Skeletal muscle cell (primary cell): Measurements from ENCODE around the gene LDLRAD3.
A peak's percentile ranks its signal among the peaks of the same experiment; 100 is the strongest.
"Not testable (repeated sequence)": the region's sequence is repeated elsewhere in the genome, so short reads cannot be mapped to it uniquely, and the experiment has no call there.

Experiments
- DNase-seq: peaks from one replicate; pipeline ENCODE4 v3.0.0-alpha.2; 2010; ENCODE audit warnings: low read depth
- H3K4me3 ChIP-seq: 2 replicates; pipeline ENCODE4 v1.5.1; 2011; ENCODE audit warnings: low read depth, mild to moderate bottlenecking, control low read depth, low read length, moderate library complexity

Gene LDLRAD3

DNA sequence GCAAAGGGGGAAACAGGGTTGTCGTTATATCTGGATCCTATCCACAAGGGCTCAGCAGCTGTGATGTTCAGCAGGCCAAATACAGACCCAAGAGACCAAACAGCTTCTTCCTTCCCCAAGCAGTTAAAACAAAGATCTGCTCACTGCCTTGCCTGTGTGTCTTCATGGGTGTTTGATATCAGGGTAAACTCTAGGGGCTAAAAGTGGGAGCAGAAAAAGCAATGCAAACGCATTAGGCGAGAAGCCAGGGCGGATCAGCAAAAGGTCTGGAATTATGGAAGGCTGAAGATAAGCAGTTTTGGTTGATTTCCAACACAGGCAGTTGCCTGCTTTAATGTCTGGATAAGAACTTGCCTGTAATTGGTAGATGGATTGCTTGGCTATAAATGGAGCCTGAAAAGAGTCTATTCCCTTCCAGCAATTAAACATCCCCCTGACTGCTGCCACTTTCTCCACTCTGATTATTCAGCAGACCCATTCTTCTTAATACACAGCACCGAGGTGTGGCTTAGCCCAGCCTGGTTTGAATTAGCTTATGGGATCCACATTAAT lies 219.1 kb downstream of the LDLRAD3 start:
- DNase-seq, result no peak
- H3K4me3 ChIP-seq, result no peak overlapping the region

DNA sequence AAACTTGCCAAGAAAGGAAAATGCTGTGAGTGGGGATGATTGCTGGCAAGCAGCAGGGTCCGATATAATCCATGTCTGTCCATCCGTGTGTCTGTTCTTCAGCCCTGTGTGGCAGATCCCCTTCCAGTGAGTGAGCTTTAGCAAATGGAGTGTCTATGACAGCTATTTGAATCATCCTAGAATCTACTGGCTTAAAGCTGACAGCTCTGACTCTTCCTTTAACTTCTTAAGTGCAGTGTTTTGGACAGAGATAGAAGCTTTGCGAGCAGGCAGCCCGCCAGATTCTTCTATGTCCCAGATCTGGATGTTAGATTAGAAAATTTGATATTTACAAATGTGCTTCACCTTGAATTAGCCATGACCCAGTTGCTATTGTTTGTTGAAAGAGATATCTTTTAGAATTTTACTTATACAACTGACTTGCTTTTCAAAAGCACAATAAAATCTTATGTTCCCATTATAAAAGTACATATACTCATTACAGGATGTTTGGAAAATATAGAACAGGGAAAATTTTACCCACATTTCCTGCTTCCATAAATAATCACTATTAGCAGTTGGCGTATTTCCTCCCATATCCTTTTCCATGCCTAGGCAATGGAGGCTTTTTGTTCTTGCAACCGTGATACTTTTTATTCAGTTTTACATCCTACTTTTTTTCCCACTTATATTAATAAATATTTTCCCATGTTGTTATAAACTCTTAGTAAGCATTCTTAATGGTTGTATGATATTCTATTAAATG lies 220.8 kb downstream of the LDLRAD3 start:
- no peak overlapping the region for H3K4me3 ChIP-seq
- DNase-seq, result no peak

DNA sequence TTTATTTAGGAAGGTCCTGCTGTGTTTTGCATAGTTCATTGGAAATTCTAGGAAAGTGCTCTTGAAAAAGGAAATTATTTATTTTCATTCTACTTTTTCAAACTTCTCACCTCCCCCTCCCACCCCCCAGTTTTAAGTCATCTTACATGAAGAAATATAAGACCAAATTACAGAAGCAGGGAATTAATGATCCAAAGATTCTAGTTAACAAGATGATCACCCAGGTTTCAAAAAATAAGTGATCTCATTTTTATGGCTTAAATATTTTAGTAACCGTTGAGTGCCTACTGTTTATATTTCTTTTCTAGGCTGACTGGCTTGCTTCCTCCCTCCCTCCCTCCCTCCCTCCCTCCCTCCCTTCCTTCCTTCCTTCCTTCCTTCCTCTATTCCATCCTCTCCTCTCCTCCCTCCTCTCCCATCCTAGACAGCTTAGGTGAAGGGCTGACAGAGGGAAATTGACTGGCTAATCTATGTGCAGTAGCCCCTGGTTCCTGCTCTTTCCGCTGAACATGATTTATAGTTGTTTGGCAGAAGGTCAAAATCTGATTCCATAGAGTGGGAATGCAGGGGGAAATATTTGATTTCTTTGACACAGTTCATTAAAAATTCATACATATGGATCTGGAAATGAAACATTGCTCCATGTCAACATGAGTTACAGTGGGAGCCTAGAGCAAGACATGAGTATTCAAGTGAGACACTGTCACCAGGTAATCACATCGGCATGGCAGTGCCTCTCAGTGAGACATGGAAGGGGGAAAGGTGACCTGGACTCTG lies 221.9 kb downstream of the LDLRAD3 start:
- no peak for DNase-seq
- no peak overlapping the region for H3K4me3 ChIP-seq

DNA sequence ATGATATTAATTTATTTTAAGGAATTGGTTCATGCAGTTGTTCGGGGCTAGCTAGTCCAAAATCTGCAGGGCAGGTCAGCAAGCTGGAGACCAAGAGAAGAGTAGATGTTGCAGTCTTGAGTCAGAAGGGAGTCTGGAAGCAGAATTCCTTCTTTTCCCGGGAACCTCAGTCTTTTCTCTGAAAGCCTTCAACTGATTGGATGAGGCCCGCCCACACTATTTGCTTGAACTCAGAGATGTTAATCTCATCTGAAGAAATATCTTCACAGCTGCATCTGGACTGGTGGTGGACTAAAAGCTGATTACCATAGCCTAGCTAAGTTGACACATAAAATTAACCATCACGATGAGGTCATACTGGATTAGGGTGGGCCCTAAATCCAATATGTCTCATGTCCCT lies 223.2 kb downstream of the LDLRAD3 start:
- DNase-seq, result no peak
- H3K4me3 ChIP-seq, result no peak overlapping the region

DNA sequence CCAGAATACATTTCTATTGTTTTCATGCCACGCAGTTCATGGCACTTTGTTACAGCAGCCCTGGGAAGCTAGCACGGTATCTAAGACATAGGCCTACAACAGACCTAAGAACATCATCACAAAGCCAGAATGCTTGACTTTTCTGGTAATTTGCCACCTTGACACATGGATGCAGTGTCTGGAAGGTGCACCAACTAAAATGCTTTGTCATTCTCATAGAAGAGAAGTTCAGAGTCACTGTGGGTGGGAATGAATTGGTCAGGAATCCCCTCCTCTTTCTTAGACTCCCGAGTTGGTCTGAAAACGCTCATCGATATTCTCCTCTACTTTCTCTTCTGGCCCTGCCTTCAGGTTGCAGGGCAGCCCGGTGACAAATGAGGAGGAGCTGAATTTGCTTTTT lies 223.9 kb downstream of the LDLRAD3 start:
- DNase-seq, result no peak
- H3K4me3 ChIP-seq, result no peak overlapping the region

DNA sequence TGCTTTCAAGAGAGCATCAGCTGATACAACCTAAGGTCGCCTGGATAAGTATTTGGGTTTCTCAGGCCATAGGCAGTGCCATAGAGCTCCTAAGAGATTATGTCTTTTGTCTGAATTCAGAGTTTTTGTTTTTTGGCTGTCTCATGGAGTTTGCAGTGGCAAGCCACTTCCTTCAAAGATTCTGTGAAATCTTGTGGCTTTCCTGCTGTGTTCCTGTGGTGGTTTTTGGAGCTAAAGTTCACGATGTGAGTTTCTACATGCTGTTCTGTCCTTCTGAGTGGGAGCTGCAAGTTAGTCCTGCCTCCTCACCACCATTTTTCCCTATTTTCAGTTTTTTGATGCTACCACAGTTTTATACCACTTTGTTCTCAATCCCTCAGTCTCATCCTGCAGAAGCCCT lies 234.0 kb downstream of the LDLRAD3 start:
- no peak overlapping the region for H3K4me3 ChIP-seq
- no peak for DNase-seq

DNA sequence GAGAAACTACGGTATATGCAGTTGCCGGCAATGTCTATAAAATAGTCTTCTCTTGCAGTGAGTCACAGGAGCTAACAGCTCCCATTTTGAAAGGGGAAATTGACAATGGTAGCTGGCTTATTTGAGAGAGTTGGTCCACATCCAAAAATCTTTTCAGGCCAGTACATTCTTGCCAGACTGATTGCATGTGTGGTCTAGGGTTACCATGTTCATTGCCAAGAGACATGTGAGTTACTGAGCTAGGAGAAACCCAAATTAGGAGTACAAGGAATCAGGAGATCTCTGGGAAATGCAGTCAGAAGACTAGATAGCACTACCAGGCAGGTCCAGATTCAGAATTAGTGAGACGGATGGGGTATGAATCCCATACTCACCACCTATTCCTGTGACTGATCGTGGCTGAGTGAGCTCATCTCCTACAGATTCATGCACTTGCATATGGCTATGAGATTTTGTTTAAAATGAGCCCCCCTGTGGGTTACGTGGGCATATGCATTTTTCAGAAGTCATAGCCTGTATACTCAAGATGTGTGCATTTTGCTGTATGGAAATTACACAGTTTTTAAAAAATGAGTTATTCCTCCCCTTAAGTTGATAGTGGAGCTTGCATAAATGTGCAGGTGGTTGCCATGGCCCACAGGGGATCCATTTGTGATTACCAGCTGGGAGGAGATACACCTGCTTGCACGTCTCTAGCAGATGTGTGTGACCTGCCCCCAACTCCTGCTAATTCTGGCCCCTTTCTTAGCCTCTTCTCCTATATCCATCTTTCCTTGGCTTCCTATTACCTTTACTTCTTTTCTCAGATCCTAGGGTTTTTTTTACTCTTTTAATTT lies 242.7 kb downstream of the LDLRAD3 start:
- peak; percentile 92 for DNase-seq
- no peak overlapping the region for H3K4me3 ChIP-seq

DNA sequence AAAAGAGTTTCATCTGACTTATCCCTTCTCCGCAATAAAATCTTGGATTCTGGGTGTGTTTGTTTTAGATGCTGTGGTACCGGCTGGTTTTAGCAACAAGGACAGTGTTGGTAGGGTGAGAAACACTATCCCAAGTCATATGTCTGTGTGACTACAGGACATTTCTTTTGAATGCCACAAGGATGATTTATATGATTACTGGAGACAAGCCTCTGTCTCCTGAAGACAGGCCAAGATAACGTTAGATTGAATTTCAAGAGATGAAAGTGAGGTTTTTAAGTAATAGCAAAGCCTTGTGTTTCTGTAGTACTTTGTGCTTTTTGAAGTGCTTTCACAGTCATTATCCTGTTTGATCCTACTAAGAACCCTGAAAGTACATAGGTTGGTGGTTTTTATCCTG lies 243.8 kb downstream of the LDLRAD3 start:
- DNase-seq, result no peak
- no peak overlapping the region for H3K4me3 ChIP-seq

DNA sequence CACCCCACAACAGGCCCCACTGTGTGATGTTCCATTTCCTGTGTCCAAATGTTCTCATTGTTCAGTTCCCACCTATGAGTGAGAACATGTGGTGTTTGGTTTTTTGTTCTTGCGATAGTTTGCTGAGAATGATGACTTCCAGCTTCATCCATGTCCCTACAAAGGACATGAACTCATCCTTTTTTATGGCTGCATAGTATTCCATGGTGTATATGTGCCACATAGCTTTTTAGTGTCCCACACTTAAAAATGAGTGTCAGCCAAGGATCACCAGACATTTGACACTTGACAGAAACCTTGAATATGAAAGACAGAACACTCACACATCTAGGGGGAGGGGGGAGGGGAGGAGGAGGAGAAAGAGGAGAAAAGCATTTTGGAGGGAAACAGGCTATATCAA lies 245.9 kb downstream of the LDLRAD3 start:
- not testable (repeated sequence) for H3K4me3 ChIP-seq, DNase-seq

DNA sequence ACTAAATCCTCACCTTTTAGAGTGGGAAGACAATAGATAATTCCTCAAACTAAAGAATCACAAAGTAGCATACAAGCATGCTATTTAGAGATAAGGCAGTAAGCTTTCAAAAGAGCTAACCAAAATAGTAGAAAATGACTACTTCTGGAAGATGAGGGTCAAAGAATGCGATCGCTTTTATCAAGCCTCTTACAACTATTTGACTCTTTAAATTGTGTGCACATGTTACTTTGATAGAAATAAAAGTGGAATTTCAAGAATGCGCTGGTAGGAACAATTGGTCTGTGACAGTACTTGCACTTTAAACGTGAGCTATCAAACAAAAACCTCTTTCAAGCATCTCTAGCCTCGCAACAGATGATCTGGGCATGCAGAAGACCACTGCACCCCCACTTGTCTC lies 248.1 kb downstream of the LDLRAD3 start:
- no peak overlapping the region for H3K4me3 ChIP-seq
- no peak for DNase-seq

DNA sequence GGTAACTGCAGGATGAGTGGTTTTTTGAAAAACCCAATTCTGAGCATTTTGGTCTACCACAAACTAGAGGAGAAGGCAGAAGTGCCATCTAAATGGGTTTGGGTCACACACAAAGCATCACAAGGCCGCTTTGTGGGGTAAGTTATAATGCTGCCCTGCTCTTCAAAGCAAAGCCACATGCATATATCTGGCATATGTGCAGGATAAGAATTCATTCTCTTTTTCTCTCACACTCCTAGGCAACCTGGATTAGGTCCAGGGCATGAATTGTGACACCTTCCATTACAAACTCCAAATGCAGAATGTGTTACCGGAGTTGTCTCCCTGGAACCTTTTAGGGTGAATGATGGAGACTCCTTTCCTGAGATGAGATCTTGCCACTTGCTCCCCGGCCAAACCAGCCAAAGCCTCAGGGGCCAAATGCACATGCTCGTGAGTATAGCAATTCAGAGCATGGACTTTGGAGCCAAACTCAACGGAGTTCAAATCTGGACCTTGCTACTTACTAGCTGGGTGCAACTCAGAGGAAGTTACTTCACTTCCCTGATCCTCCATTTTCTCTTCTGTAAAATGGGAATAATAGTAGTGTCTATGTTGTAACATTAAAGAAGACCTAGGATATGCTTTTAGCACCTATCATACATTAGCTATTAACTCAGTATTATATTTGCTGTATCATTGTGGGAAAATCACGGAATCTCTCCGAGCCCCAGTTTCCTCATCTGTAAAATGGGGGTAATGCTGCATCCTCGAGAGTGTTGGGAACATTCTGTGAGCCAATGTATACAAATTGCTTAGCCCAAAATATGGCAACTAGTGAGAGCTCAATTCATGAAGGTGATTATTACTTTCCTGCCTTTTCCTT lies 248.8 kb downstream of the LDLRAD3 start:
- no peak for DNase-seq
- H3K4me3 ChIP-seq, result no peak overlapping the region

DNA sequence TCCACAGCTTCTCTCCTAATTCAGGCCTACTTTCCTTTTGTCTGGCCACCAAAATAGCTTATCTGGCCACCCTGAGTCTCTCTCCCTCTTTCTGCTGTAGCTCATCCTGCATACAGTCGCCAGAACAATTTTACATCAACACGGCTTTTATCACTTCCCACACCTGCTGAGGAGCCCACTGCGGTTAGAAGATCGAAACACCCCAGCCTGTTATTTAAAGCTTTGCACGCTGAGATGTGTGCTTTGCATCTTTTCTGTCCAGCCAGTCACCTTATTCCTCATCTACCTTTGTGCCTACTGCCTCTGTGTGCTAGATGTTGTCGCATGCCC lies 249.4 kb downstream of the LDLRAD3 start:
- no peak for DNase-seq
- no peak overlapping the region for H3K4me3 ChIP-seq

DNA sequence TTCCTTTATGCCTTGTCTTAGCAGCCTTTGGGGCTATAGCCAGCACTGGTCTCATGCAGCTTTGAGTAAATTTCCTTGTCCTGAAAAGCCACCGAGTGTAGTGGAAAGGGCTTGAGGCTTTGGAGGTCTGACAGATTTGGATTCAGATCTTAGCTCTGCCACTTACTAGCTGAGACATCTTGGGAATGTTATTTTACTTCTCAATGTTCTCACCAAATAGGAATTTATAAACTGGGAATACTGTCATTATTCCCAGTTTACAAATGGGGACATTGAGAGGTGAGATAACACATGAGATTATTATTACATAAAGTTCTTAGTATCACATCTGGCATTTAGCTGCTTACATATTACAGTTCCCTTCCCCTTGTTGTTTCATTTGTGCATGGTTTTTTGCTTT lies 249.9 kb downstream of the LDLRAD3 start:
- H3K4me3 ChIP-seq, result no peak overlapping the region
- DNase-seq, result no peak

DNA sequence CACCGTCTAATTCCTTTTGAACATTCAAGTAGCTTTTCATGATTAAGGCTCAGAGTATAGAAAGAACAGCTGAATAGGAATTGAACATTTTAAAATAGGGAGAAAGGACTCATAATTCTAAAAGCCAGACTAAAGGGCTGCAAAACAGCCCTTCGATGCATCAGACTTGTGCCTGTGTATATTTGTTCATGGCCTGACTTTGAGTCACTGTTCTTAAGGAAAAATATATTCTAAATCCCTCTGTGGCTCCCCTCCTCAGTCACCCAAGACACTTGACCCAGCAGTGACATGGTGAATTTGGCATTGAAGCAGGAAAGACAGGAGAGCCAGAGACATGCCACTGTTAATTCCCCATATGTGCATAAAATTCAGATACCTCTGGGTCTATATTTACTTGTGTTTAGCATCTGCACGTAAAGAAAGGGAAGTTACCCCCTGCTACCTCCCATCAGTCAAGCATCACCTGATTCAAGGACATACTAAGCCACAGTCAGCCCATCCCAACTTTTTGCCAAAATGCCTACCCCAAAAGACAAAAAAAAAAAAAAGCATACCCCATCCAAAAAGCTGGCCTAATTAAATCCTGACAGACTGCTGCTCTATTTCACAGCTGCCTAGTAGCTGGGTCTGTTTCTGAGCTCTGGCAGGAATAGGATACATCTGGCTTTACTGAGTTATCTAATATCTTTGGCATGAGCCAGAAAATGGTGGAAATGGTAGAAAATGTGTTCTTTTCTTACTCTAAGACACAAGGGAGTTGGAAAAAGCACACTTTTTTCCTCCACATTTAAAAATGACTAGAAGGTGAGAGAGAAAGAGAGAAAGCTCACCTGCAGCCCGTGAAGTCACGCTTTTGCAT lies 251.9 kb downstream of the LDLRAD3 start:
- H3K4me3 ChIP-seq, result no peak overlapping the region
- peak; percentile 14 for DNase-seq

DNA sequence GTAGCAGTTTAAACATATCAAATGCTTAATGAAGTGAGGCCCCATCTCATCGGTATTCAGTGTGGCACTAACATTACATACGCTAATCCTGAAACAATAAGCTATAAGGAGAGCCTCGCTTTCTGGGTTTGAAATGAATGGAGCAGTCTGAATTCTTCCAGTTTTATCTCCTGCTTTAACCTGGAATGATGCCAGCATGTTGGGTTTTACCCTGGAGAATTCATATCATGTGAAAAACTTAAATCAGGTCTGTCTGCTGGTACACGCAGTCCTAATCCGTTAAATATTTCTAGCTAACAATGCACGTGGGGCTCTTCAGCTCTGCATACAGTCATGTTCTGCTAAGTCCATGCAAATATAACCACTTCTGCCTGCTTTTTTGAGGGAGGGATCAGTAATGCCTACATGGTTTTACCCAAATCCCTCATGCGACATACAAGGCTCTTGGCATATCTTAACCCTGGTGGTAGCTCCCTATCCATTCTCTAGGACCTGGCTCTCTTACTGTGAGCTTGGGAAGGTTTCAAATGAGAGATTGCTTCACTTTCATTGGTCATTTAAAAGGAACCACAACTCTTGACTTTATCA lies 252.6 kb downstream of the LDLRAD3 start:
- no peak overlapping the region for H3K4me3 ChIP-seq
- DNase-seq, result peak; percentile 52

DNA sequence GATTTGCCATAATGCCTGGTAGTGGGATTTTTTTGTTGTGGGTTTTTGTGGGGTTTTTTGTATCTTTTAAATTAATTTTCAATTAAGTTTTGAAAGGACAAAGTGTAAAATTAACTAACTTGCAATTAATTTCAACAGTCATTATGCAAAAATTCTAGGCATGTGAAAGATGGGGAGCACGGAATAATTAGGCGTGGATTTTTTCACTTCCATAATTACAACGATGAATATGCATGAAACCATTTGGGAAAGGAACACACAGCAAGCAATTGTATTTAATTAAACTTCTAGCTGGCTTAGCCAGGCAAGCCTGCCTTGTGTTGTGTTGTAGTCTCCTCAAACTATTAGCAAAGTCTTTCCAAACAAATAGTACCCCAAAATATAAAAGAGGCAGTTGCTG lies 257.5 kb downstream of the LDLRAD3 start:
- no peak overlapping the region for H3K4me3 ChIP-seq
- no peak for DNase-seq

DNA sequence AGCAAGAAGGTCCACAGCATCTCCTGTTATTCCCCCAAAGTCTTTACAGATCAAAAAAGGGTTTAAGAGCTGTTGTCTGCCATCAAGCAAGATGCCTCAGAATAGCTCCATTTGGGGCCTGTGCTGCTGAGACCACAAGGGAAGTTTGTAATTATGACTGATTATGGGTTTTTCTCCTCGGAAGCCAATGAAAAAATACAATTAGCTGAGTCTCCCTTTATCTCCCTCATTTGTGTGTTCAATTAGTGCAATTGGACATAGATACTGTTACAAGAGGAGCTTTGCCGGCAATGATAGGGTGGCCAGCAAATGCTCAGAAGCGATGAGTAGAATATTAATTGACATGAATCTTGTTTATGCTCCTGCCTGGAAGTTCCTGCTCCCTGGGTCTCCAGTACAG lies 261.7 kb downstream of the LDLRAD3 start:
- H3K4me3 ChIP-seq, result no peak overlapping the region
- no peak for DNase-seq

DNA sequence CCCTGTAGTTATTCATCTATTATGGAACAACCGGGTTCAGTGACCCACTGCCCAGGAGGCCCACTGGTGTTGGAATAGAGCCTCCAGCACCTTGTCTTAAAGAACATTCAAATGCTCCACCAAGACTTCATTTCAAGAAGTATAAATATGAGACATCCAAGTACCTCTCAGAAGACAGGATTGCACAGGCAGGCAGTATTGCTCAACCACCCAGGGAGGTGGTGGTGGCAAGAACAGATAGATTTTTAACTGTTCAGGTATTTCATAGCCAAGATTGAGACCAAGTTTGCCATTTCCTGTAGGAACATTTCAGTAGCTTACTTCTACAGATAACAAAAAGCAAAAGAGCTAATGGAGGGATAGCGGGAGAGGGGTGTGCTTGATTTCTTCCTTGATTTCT lies 266.7 kb downstream of the LDLRAD3 start:
- H3K4me3 ChIP-seq, result no peak overlapping the region
- DNase-seq, result no peak
